WERI-Rb-1 (cell line): ENCODE results near the gene BCL2L12.
A peak's percentile ranks its signal among the peaks of the same experiment; 100 is the strongest.

Experiments used
- DNase-seq: peaks from one replicate; pipeline ENCODE4 v3.0.0-alpha.2; 2020
- H3K27ac ChIP-seq: fragments of 250-450 bp; sonication (Bioruptor Pico); 2 replicates; pipeline ENCODE4 v1.5.1; 2020; ENCODE audit warnings: mild to moderate bottlenecking, moderate library complexity
- H3K27me3 ChIP-seq: fragments of 250-450 bp; sonication (Bioruptor Pico); 2 replicates; pipeline ENCODE4 v1.5.1; 2021; ENCODE audit warnings: mild to moderate bottlenecking, low read depth, moderate library complexity; ENCODE audit not compliant: insufficient read depth, severe bottlenecking
- H3K36me3 ChIP-seq: fragments of 250-450 bp; sonication (Bioruptor Pico); 2 replicates; pipeline ENCODE4 v1.5.1; 2020; ENCODE audit warnings: mild to moderate bottlenecking, moderate library complexity
- H3K4me3 ChIP-seq: 2 replicates; pipeline ENCODE4 v1.5.1; 2011; ENCODE audit warnings: low read depth, mild to moderate bottlenecking, control low read depth, low read length
- H3K9me3 ChIP-seq: fragments of 250-450 bp; sonication (Bioruptor Pico); 2 replicates; pipeline ENCODE4 v1.5.1; 2021; ENCODE audit warnings: mild to moderate bottlenecking, moderate library complexity; ENCODE audit not compliant: severe bottlenecking
- TF ChIP-seq, protein P1 (sequence below): IDR thresholded peaks from 2 replicates; pipeline ENCODE4 v1.5.1; 2011; ENCODE audit warnings: low read depth, mild to moderate bottlenecking, control low read depth, inconsistent platforms, low read length

The BCL2L12 gene

DNA sequence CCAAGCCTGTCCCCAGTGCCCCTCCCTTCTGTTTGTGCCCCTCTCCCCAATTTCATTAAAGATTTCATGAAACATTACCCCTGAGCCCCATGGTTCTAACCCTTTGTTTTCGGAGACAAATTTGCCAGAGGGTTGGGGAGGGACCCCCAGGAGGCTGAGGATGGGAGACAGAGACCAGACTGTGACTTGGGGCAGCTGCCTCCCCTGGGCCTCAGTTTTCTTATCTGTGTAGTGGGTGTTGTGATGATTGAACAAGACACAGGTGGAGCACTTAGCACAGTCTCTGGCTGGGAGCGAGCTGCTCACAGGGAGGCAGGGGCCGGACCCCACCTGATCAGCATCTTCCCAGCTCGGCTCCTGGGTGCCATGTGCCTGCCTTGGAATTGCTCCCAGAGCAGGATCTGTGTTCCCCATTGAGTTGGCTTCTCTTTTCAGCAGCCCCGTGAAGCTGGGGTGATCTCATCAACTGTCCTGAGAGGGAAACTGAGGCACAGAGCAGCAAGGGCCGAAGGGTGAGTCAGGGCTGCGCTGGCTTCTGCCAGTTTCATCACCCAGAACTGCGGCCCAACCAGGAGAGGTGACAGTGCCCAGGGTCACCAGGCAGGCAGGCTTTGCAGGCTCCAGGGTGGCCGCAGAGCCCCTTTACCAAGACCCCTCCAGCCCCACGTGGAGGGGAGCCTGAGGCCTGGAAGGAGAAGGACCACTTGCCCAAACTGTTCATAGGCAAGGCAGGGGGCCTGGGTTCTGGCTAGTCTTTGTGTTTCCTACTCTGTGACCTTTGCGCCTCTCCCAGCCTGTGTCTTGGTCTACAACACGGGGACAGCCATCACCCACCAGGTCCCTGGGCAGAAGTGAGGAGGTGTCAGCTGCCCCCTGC is 6.9 kb upstream of the BCL2L12 start:
- H3K27ac ChIP-seq, result no peak overlapping the region
- TF ChIP-seq, protein P1, sequence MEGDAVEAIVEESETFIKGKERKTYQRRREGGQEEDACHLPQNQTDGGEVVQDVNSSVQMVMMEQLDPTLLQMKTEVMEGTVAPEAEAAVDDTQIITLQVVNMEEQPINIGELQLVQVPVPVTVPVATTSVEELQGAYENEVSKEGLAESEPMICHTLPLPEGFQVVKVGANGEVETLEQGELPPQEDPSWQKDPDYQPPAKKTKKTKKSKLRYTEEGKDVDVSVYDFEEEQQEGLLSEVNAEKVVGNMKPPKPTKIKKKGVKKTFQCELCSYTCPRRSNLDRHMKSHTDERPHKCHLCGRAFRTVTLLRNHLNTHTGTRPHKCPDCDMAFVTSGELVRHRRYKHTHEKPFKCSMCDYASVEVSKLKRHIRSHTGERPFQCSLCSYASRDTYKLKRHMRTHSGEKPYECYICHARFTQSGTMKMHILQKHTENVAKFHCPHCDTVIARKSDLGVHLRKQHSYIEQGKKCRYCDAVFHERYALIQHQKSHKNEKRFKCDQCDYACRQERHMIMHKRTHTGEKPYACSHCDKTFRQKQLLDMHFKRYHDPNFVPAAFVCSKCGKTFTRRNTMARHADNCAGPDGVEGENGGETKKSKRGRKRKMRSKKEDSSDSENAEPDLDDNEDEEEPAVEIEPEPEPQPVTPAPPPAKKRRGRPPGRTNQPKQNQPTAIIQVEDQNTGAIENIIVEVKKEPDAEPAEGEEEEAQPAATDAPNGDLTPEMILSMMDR, result no peak
- no peaks in the 10 kb centered on the region for H3K27me3 ChIP-seq
- no peak for DNase-seq
- H3K4me3 ChIP-seq, result no peak overlapping the region
- peaks cover 87% of the 10 kb centered on the region for H3K36me3 ChIP-seq
- H3K9me3 ChIP-seq, result no peaks in the 10 kb centered on the region

DNA sequence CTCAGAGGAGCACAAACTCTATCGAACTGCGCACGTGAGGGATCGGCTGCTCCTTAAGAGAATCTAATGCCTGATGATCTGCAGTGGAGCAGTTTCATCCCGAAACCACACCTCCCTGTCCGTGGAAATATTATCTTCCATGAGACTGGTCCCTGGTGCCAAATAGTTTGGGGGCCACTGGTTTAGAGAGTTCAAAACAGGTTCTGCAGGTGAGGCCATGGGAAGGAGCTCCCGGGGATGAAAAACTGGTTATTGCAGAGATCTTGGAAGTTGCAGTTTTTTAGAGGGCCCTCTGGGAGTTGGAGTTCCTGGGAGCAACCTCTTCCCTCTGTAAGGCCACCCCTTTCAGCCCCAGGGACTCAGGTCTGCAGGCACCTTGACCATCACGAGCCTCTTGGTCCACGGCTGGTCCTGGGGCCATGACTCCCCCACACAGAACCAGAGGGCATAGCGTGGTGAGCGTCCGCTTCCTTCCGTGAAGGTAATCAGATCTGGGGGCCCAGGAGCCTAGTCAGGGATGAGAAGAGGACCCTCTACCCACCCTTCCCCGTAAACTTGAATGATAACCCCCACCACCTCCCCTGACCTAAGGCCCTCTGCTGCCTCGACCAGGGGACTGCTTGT is 5.3 kb upstream of the BCL2L12 start:
- Histone ChIP-seq H3K36me3 (peaks cover 72% of the 10 kb centered on the region), H3K27me3 (no peaks in the 10 kb centered on the region), H3K27ac (no peak overlapping the region; the same call in 1 of the 2 replicates), H3K9me3 (no peaks in the 10 kb centered on the region), H3K4me3 (no peak overlapping the region)
- no peak for DNase-seq
- TF ChIP-seq, protein P1, result no peak

GRCh38 chr19:49662011-49662410 is 3.7 kb upstream of the BCL2L12 start:
- DNase-seq, result no peak
- Histone ChIP-seq H3K27ac (no peak overlapping the region; the same call in 1 of the 2 replicates), H3K9me3 (no peaks in the 10 kb centered on the region), H3K4me3 (no peak overlapping the region), H3K36me3 (peaks cover 57% of the 10 kb centered on the region), H3K27me3 (no peaks in the 10 kb centered on the region)
- TF ChIP-seq, protein P1, result no peak

GRCh38 chr19:49663224-49663623 is 2.5 kb upstream of the BCL2L12 start:
- Histone ChIP-seq H3K4me3 (no peak overlapping the region), H3K9me3 (no peaks in the 10 kb centered on the region), H3K36me3 (peaks cover 47% of the 10 kb centered on the region), H3K27me3 (no peaks in the 10 kb centered on the region), H3K27ac (peak overlapping the region; percentile 63)
- no peak for DNase-seq
- TF ChIP-seq, protein P1, result no peak

DNA sequence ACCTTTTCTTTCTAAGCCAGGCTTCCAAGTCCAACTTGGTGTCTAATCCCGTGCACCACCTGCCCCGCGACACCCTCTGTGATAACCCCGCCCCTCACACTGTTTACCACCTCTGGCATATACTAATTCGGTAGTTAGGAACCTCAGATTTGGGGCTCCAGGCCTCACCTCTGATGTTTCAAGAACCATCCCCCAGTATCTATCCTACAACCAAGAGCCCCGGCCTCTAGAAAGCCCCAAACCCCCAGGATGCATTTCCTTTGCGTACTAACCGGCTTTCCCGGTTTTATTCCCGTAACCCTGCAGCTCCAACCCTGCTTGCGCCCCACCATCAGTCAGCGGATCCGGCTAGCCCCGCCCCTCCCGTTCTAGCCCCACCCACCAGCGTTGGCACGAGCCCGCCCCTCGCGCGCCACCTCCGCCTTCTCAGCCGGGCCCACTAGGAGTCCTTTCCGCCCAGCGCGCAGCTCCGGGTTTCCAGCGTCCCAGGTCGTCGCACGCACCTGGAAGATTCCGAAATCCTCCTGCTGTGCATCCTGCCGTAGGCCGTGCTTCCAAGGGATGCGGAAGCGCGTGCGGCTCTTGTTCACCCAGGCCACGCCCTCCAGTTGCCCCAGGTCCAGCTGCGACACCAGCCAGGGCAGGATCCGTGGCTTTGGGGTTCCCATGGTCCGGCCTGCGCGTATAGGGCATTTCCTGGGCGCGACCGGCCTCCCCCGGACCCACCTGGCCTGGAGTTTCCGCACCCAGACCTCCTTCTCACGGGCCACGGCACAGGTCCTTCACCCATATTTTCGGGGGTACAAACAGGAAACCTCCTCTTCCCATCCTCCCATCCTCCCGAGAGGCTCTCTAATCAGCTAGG is 1.3 kb upstream of the BCL2L12 start:
- Histone ChIP-seq H3K36me3 (peaks cover 35% of the 10 kb centered on the region), H3K4me3 (peak overlapping the region; percentile 75), H3K27ac (peak overlapping the region; percentile 70), H3K9me3 (no peaks in the 10 kb centered on the region), H3K27me3 (no peaks in the 10 kb centered on the region)
- TF ChIP-seq, protein P1, result no peak
- DNase-seq, result peak; percentile 94
